ENCODE measurements around the gene DNAAF9. TPM values are rescaled to one million over a fixed set of nuclear protein-coding genes. Genes with fewer than 3 reads are reported as not detected.

Gene DNAAF9
- total RNA-seq, 4 donors from 2014 or later = 6.9 to 14.5 (median 8.9) TPM

DNA sequence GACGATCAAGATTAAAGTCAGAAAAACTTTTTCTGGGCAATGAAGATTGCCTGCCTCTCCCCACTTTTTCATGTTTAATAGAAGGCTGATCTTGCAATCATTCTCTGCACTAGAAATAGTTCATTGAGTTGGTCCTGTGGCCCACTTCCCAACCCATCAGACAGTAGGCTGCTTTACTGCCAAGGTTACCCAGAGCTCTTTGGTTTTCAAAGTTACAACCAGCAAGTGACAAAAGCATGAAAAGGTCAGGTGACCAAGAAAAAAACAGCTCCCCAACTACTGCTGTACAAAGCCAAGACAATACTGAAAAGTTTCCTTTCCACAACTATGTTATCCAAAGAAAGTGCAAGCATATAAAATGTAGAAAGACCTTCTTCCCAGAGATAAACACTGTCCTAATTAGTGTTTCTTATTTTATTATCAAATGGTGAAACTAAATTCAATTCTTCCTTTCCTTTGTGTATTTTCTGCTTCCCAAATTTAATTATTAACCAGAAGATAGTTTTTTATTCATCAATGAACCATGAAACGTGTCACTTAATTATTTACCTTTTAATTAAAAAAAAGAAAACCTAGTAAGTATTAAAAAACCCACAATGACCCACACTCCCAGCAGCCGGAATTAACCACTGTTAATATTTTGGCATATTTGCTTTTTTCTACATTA is 16.6 kb downstream of the DNAAF9 start:
- Histone ChIP-seq H3K4me3 (no peak overlapping the region), H3K27ac (no peak overlapping the region), H3K9me3 (peaks cover 0 to 3% (median 0%) of the 10 kb centered on the region in 3 donors), H3K36me3 (no peaks in the 10 kb centered on the region), H3K27me3 (no peaks in the 10 kb centered on the region), H3K4me1 (peaks cover 0 to 8% (median 0%) of the 10 kb centered on the region in 3 donors)
- DNase-seq = no peak
- TF ChIP-seq, protein P1, sequence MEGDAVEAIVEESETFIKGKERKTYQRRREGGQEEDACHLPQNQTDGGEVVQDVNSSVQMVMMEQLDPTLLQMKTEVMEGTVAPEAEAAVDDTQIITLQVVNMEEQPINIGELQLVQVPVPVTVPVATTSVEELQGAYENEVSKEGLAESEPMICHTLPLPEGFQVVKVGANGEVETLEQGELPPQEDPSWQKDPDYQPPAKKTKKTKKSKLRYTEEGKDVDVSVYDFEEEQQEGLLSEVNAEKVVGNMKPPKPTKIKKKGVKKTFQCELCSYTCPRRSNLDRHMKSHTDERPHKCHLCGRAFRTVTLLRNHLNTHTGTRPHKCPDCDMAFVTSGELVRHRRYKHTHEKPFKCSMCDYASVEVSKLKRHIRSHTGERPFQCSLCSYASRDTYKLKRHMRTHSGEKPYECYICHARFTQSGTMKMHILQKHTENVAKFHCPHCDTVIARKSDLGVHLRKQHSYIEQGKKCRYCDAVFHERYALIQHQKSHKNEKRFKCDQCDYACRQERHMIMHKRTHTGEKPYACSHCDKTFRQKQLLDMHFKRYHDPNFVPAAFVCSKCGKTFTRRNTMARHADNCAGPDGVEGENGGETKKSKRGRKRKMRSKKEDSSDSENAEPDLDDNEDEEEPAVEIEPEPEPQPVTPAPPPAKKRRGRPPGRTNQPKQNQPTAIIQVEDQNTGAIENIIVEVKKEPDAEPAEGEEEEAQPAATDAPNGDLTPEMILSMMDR (IDR thresholded peaks at IDR 0.05) = no peak
- no peak for TF ChIP-seq POLR2A (IDR thresholded peaks at IDR 0.05)
- intact Hi-C loops (cut with DNase I) = no loop called here
- 66 to 83% methylated on average over 3 of the region's 3 CpGs for WGBS, 2 donors

DNA sequence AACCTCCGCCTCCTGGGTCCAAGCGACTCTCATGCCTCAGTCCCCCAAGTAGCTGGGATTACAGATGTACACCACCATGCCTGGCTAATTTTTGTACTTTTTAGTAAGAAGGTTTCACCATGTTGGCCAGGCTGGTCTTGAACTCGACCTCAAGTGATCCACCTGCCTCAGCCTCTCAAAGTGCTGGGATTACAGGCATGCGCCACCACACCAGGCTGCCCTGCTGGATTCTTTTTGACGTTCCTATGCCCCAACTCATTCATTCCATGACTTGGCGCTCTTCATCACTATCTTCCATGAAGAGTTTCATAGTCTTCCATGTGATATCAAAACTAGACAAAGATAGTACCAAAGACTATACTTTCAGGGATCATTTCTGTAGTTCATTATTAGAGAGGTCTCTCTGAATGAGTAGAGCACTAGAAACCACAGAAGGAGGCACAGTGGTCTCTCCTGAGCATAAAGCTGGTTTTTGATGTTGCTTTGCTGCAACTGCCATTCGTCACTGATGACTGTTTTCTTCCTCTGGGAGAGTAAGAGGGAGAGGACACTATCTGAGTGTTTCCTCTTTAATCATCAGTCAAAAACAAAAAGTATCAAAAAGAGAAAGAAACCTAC is 23.5 kb downstream of the DNAAF9 start:
- H3K9me3 ChIP-seq = peaks cover 0 to 11% (median 0%) of the 10 kb centered on the region in 3 donors
- no peak for DNase-seq
- H3K4me3 ChIP-seq = no peak overlapping the region
- no peaks in the 10 kb centered on the region for H3K27me3 ChIP-seq
- peaks cover 0 to 3% (median 0%) of the 10 kb centered on the region in 3 donors for H3K4me1 ChIP-seq
- no peak for TF ChIP-seq POLR2A (IDR thresholded peaks at IDR 0.05)
- TF ChIP-seq, protein P1 (IDR thresholded peaks at IDR 0.05) = no peak
- no peak overlapping the region for H3K27ac ChIP-seq
- intact Hi-C loops (cut with DNase I) = no loop called here
- H3K36me3 ChIP-seq = peaks cover 0 to 22% (median 0%) of the 10 kb centered on the region in 3 donors
- WGBS, 2 donors = 86 to 88% methylated on average over 7 of the region's 7 CpGs

DNA sequence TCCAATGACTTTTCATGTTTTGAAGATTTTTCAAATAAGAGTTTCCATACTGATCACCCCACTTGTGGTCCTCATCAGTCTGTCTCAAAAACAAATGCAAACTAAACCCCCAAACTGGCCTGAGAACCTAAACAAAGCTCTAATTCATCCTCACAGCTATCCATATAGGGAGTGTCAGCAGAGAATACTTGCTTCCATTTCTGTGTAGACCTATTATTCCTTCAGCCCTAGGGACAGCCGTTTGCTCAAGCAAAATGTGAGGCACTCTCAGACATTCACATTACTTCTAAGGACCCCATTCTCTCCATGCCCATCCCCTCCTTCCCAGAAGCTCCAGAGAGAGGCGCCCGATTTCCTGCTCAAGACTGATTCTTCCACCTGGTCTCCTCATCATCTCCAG is 24.6 kb downstream of the DNAAF9 start:
- intact Hi-C loops (cut with DNase I) = no loop called here
- DNase-seq = no peak
- WGBS, 2 donors = 93 to 96% methylated on average over 3 of the region's 3 CpGs
- no peak for TF ChIP-seq POLR2A (IDR thresholded peaks at IDR 0.05)
- TF ChIP-seq, protein P1 (IDR thresholded peaks at IDR 0.05) = no peak
- Histone ChIP-seq H3K4me3 (no peak overlapping the region), H3K27ac (no peak overlapping the region), H3K4me1 (peaks cover 0 to 10% (median 0%) of the 10 kb centered on the region in 3 donors), H3K9me3 (peaks cover 0 to 11% (median 0%) of the 10 kb centered on the region in 3 donors), H3K36me3 (peaks cover 0 to 33% (median 0%) of the 10 kb centered on the region in 3 donors), H3K27me3 (no peaks in the 10 kb centered on the region)

DNA sequence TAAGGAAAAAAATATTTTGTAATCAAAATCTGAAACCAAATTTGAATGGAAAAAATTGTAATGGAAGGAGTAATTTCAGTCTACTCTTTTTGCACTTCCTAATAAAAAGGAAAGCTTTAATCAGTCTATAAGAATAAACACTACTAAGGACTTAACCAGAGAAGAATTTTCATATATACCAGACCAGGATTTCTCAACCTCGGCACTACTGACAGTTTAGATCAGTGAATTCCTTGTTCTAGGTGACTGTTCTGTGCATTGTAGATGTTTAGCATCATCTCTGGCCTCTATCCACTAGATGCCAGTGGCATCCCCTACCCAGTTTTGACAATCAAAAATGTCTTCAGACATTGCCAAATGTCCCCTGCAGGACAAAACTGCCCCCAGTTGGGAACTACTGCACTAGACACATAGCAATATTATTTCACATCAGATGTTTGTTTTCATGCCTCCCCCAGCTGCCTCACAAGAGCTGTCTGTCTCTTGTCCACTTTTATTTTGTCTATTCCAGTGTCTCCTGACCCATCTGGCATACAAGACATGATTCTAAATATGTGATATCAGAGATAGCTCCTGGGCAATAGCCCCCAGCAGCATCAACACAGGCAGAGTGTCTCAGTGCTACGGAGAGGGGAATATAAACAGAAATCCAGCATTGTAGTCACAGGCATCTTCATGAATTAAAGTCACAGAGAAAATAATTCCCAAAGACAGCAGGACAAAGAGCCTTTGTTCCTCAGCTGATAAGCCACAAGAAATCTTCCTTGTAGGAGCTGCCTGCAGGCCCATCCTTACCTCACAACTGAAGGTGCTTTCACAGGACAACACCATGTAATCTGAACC is 27.0 kb downstream of the DNAAF9 start:
- intact Hi-C loops (cut with DNase I) = no loop called here
- Histone ChIP-seq H3K4me1 (peaks cover 0 to 17% (median 0%) of the 10 kb centered on the region in 3 donors), H3K36me3 (peaks cover 0 to 57% (median 0%) of the 10 kb centered on the region in 3 donors), H3K4me3 (no peak overlapping the region), H3K27me3 (no peaks in the 10 kb centered on the region), H3K9me3 (peaks cover 0 to 4% (median 0%) of the 10 kb centered on the region in 3 donors), H3K27ac (no peak overlapping the region)
- no peak for DNase-seq
- 70 to 83% methylated on average over 2 of the region's 2 CpGs for WGBS, 2 donors
- no peak for TF ChIP-seq POLR2A (IDR thresholded peaks at IDR 0.05)
- TF ChIP-seq, protein P1 (IDR thresholded peaks at IDR 0.05) = no peak

Measured in esophagus squamous epithelium (tissue), 5 donors.